GM12892 (cell line): ENCODE measurements around the gene ADK.

Experiments used
- POLR2A ChIP-seq: IDR thresholded peaks from 2 replicates; pipeline ENCODE4 v1.6.1; 2011; ENCODE audit warnings: low read depth, low read length, control low read depth
- POLR2AphosphoS5 ChIP-seq: IDR thresholded peaks from 2 replicates; pipeline ENCODE4 v1.6.1; 2011; ENCODE audit warnings: low read depth, low read length, control low read depth
- TAF1 ChIP-seq: IDR thresholded peaks from 2 replicates; pipeline ENCODE4 v1.6.1; 2011; ENCODE audit warnings: low read depth, mild to moderate bottlenecking, control low read depth, low read length, borderline replicate concordance

GRCh38 chr10:74439213-74439612 lies 288.2 kb downstream of the ADK start:
- TF ChIP-seq POLR2AphosphoS5, result no peak
- no peak for TF ChIP-seq POLR2A
- TF ChIP-seq TAF1, result no peak
